Renal cortex interstitium (tissue), 11 donors: ENCODE results near the gene NEK10. TPM values are rescaled to one million over a fixed set of nuclear protein-coding genes. Genes with fewer than 3 reads are reported as not detected.
A peak's percentile ranks its signal among the peaks of the same experiment; 100 is the strongest.
"Not testable (repeated sequence)": the region's sequence is repeated elsewhere in the genome, so short reads cannot be mapped to it uniquely, and the experiment has no call there.

Experiments
- DNase-seq, 11 donors: peaks; one replicate each; pipeline ENCODE4 v3.0.0-alpha.2; 2013; ENCODE audit warnings: low read depth in 9 of 11, low spot score in 4 of 11; ENCODE audit errors: extremely low read depth in 1 of 11
- polyA plus RNA-seq, 3 donors: library from polyadenylated mRNA; unstranded; fragments of 120-200 nt; gene quantifications; one replicate each; pipeline ENCODE4 v1.2.1, GENCODE V29; 2013; ENCODE audit not compliant: insufficient read length in 3 of 3

Gene NEK10
- polyA plus RNA-seq, 3 donors: 1.6 to 2.2 (median 2.0) TPM

- no peak for DNase-seq
Observed at GRCh38 chr3:27322634-27323033, 46.5 kb downstream of the NEK10 start.

- DNase-seq: no peak
Observed at GRCh38 chr3:27319847-27320526, 49.2 kb downstream of the NEK10 start.

- DNase-seq: no peak
Observed at GRCh38 chr3:27319304-27319703, 49.9 kb downstream of the NEK10 start.

GRCh38 chr3:27317096-27317495 is 52.1 kb downstream of the NEK10 start:
- no peak for DNase-seq

GRCh38 chr3:27315003-27315402 is 54.2 kb downstream of the NEK10 start:
- DNase-seq: no peak

- peak; percentile 10 to 68 (median 31) for DNase-seq
Observed at GRCh38 chr3:27312044-27312668, 57.0 kb downstream of the NEK10 start.

- no peak for DNase-seq
Observed at GRCh38 chr3:27311400-27311799, 57.8 kb downstream of the NEK10 start.

- no peak for DNase-seq
Observed at GRCh38 chr3:27310688-27311087, 58.5 kb downstream of the NEK10 start.

- DNase-seq: no peak
Observed at GRCh38 chr3:27307566-27307965, 61.6 kb downstream of the NEK10 start.

- DNase-seq: no peak
Observed at GRCh38 chr3:27302891-27303290, 66.3 kb downstream of the NEK10 start.

GRCh38 chr3:27298981-27299380 is 70.2 kb downstream of the NEK10 start:
- DNase-seq: not testable (repeated sequence)

GRCh38 chr3:27293939-27294338 is 75.2 kb downstream of the NEK10 start:
- DNase-seq: no peak

GRCh38 chr3:27290760-27291159 is 78.4 kb downstream of the NEK10 start:
- no peak for DNase-seq

GRCh38 chr3:27289769-27290413 is 79.3 kb downstream of the NEK10 start:
- DNase-seq: no peak

GRCh38 chr3:27287052-27287451 is 82.1 kb downstream of the NEK10 start:
- DNase-seq: no peak

GRCh38 chr3:27286467-27286866 is 82.7 kb downstream of the NEK10 start:
- DNase-seq: not testable (repeated sequence)

- no peak for DNase-seq
Observed at GRCh38 chr3:27285668-27286067, 83.5 kb downstream of the NEK10 start.

- no peak for DNase-seq
Observed at GRCh38 chr3:27281671-27282150, 87.5 kb downstream of the NEK10 start.

- peak in 5 of 11 donors; percentile 9 to 21 (median 13) for DNase-seq
Observed at GRCh38 chr3:27279123-27279522, 90.1 kb downstream of the NEK10 start.

- DNase-seq: no peak
Observed at GRCh38 chr3:27278383-27279055, 90.7 kb downstream of the NEK10 start.
